VCaP (cell line): Measurements from ENCODE around the gene APOL6.

Source experiments
- H3K27ac ChIP-seq: fragments of 450-650 bp; 2 replicates; pipeline ENCODE4 v1.5.1; 2017
- CTCF ChIP-seq: fragments of 450-650 bp; conservative IDR thresholded peaks from 2 replicates; pipeline ENCODE4 v1.5.1; 2017; ENCODE audit warnings: mild to moderate bottlenecking, moderate library complexity

The APOL6 gene

DNA sequence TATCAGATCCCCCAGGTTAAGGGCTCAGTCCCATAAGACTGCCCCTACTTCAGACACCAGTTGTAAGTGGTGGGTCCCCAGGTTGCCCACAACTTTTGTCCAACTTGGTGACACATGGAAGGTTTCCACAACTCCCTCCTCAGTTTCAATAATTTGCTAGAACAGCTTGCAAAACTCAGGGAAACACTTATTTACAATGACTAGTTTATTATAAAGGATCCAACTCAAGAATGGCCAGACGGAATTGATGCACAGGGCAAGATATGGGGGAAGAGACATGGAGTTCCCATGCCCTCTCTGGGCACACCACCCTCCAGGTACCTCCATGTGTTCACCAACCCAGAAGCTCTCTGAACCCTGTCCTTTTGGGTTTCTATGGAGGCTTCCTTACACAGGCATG, 5.6 kb downstream of the APOL6 start:
- no peak for TF ChIP-seq CTCF
- no peak overlapping the region for H3K27ac ChIP-seq

DNA sequence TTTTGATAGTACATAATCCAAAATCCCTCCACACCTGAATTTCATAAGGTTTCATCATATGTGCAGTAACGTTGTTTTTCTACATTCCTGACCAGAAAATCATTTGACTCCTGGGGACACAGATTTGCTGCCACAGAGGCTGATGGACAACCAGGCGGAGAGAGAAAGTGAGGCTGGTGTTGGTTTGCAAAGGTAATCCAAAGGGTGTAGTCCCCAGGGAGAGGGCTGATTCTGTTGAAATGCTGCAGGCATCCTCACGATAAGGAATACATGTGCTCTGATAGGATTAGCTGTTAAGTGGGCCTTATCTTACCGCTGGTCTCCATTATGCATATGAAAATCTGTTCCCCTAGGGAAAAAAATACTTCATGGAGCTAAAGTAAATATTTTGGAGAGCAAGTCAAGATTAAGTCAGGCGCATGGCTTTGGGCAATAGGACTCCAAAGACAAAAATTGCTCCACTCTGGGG, 8.1 kb downstream of the APOL6 start:
- TF ChIP-seq CTCF, result no peak
- no peak overlapping the region for H3K27ac ChIP-seq

DNA sequence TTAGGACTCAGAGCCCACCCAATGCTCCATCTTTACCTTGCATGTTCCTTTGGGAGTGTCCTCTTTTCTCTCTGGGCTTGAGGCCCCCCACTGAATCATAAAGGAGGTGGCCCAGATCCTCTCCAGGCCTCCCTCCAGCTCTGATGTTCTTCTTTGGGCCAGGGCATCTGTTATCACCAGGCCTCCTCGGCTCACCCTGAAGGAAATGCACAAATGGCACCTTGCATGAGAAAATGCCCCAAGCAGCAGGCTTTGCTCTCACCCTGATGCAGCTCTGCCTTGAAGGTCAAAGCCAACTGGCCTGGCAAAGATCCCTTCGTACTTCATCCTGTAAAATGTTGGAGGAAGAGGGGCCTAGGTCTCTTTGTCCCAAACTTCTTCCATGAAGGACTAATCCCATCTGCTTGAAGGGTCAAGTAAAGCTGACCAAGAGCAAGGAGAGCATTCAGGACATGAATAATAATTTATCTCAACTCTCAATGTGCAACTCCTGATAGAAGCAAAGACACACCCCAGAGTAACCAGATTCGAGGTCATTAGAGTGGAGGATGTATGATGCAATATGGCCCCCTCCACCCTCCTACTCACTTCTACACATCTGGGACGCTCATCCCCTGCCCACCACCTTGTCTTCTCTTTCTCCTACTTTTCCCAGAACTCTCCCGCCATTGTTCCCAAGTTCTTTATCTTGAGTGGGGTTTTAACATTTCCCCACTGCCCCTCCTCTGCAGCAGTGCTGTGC, 9.5 kb downstream of the APOL6 start:
- no peak for TF ChIP-seq CTCF
- no peak overlapping the region for H3K27ac ChIP-seq

GRCh38 chr22:35660291-35661127, 12.3 kb downstream of the APOL6 start:
- no peak overlapping the region for H3K27ac ChIP-seq
- no peak for TF ChIP-seq CTCF

- H3K27ac ChIP-seq, result no peak overlapping the region
- TF ChIP-seq CTCF, result no peak
Observed at GRCh38 chr22:35661464-35661863, 13.2 kb downstream of the APOL6 start.

DNA sequence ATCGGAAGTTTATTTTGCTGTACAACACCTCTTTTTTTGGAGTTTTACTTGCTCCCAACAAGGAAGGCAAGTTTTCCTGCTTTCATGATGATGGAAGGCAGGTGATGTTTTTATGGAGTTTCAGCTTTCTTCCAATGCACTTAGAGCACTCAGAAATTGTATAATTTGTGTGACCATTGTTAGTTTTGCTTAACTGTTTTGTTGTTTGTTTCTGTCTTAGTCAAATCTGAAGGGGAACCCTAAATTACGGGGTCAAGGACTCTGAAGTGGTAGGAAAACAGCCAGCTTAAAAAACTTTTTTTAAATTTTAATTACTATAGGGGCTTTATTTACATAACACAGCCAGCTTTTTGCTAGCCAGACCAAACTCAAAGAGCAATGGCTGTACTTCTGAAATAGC, 14.7 kb downstream of the APOL6 start:
- no peak overlapping the region for H3K27ac ChIP-seq

More for the DNA sequence above, 14.7 kb downstream of the APOL6 start:
- TF ChIP-seq CTCF, result no peak
